Astrocyte of the cerebellum (primary cell): Measurements from ENCODE around the gene PDSS2.

ENCODE experiments used
- DNase-seq: peaks from one replicate; pipeline ENCODE4 v3.0.0-alpha.2; 2011; ENCODE audit warnings: low read depth
- H3K4me3 ChIP-seq: 2 replicates; pipeline ENCODE4 v1.5.1; 2011; ENCODE audit warnings: mild to moderate bottlenecking, low read depth, low read length, moderate library complexity
- CTCF ChIP-seq: IDR thresholded peaks from 2 replicates; pipeline ENCODE4 v1.5.1; 2012; ENCODE audit warnings: low read length, low read depth, moderate library complexity, mild to moderate bottlenecking; ENCODE audit errors: missing control alignments
- in situ Hi-C: cut with HindIII; loops from 2 replicates; pipeline ENCODE4 v1.10.0; 2017; ENCODE audit warnings: low sequenced_read_pairs

The PDSS2 gene

DNA sequence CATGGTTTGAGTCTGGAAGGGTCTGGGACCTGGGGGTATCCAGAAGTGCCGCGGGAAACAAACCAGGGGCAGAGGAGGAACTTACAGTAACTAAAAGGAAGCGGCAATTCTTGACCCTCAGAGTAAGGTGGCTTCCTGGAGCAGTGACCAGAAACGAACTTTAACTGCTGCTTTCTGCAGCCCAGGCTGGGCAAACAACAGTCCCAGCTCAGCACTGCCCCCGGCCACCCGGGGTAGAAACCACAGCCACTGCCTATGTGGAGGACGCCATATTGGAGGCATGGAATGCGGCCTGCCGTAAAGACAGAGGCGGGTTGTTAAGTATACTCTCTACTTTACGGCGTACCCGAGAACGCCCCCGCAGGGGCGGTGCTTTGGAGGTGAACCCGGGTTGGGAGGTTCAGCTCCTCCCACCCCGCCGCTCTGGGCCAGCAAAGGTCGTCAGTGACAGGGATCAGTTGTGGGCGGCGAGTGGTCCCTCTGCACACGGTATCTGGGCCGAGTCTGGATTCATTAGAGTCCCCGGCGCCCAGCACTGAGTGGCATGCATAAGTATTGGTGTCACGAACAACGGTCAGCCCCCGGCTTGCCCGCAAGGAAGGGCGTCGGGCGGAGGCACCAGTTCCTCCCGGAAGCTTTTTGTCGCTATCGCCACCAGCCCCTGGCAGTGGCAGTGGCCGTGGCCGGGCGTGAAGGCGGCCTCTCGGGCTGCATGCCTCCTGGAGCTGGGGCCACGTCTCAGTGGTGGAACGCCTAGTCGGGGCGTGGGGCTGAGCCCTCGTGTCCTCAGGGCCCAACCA lies at the start of gene PDSS2:
TSS of gene PDSS2 (minus strand) at position 282 of the 800 bp plus-strand sequence. CDS start at position 3, 279 bp downstream.
- TF ChIP-seq CTCF: peak; percentile 52
- in situ Hi-C loops: no loop called here
- H3K4me3 ChIP-seq: peak within 1 kb of the TSS; percentile 99
- peak; percentile 87 for DNase-seq

DNA sequence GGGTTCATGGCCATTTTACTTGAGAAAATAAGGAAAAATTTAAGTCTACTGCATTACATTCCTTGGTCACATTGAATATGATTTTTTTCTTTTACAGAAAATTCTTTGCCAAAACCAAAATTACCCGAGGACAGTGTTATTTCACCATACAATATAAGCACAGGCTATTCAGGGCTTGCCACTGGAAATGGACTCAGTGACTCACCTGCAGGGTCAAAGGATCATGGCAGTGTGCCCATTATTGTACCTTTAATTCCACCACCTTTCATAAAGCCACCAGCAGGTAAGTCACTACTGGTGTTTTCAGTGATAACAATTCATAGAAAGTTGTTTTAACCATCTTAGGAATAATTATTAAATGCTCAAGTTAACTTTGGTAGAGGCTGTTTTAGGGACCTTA lies 46.8 kb upstream of the PDSS2 start:
- in situ Hi-C loops: no loop called here
- no peak overlapping the region for H3K4me3 ChIP-seq
- DNase-seq: no peak
- no peak for TF ChIP-seq CTCF

- no peak for DNase-seq
- TF ChIP-seq CTCF: no peak
- in situ Hi-C loops: no loop called here
- no peak overlapping the region for H3K4me3 ChIP-seq
Observed at GRCh38 chr6:107504270-107505026, 45.1 kb upstream of the PDSS2 start.

DNA sequence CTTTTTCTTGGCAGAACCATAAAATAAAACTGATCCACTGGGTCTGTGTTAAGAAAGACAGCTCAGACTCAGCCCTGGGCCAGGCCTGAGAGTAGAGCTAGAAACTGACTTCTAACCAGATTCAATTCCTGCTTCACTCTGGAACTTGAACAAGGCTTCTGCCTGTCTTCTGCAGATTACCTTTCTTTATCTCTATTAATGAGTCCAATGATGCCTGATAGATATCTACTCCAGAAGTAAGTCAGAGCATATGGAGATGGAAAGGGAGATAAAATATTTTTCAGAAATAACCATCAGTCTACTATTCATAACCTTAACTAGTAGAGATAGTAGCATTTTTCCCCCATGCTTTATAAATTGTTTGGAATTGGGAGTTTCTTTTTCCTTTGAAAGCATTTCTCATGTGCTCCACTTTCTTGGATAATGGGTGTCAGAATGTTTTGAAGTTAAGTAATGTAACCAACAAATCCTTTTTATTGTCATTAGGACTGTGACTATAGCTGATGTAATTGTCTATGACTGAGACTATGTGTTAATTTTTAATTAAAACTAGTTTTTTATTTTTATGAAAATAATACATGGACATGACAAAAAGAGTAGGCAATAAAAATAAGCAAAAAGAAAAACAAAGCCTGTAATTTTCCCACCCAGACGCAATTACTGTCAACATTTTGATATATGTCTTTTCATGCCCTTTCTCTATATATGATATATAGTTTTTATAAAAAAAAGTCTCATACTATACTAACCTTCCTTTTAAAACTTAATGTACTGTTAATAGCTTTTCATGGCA lies 37.7 kb upstream of the PDSS2 start:
- in situ Hi-C loops: no loop called here
- no peak for DNase-seq
- no peak overlapping the region for H3K4me3 ChIP-seq
- TF ChIP-seq CTCF: no peak

GRCh38 chr6:107495971-107496370 lies 36.6 kb upstream of the PDSS2 start:
- in situ Hi-C loops: no loop called here
- no peak for DNase-seq
- no peak overlapping the region for H3K4me3 ChIP-seq
- TF ChIP-seq CTCF: no peak

GRCh38 chr6:107495196-107495643 lies 35.9 kb upstream of the PDSS2 start:
- TF ChIP-seq CTCF: no peak
- in situ Hi-C loops: no loop called here
- no peak for DNase-seq
- no peak overlapping the region for H3K4me3 ChIP-seq
